ENCODE results near the gene SELENOH.
"Not testable (repeated sequence)": the region's sequence is repeated elsewhere in the genome, so short reads cannot be mapped to it uniquely, and the experiment has no call there.

SELENOH gene

DNA sequence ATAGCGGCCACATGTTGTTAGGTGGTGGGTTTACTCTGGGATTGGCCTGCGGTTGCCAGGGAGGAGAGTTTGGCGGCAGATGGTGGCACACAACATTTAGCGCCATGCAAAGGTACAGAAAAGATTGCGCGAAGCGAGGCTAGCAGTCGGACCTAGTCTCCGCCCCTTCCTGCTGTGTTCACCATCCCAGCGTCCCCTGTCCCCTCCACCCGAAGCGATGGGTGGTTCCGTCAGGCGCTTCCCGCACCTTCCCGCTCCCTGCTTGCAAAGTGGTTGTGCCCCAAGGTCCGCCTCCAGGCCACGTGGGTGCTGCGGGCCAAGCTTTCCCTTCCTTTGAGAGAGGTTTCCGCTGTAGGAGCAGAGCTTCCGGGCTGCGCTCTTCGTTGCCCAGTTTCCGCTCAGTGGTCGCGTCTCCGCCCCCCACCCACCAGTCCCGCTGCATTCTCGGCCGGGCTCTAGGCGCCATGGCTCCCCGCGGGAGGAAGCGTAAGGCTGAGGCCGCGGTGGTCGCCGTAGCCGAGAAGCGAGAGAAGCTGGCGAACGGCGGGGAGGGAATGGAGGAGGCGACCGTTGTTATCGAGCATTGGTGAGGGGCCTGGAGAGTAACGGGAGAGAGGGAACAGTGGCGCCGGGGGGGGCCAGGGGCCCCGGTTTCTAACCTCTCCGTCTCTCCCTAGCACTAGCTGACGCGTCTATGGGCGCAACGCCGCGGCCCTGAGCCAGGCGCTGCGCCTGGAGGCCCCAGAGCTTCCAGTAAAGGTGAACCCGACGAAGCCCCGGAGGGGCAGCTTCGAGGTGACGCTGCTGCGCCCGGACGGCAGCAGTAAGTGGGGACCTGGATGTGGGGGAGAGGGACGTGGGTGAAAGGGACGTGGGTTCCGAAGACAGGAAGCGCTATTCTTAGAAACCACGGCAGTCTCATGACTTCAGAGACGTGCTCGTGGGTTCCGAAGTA is at the start of gene SELENOH:
TSS of gene SELENOH (plus strand) at position 360 of the 955 bp plus-strand sequence. CDS start at position 465, 105 bp downstream.
- in situ Hi-C loops (cut with HindIII; ENCODE audit: low sequenced_read_pairs) = no loop called here
- peak; percentile 98 for DNase-seq (ENCODE audit: low read depth, low spot score)
- TF ChIP-seq CTCF (IDR thresholded peaks at IDR 0.05; ENCODE audit: low read depth, low read length) = no peak
- peak within 1 kb of the TSS; percentile 85 for H3K4me3 ChIP-seq (ENCODE audit: low read depth, low read length)

DNA sequence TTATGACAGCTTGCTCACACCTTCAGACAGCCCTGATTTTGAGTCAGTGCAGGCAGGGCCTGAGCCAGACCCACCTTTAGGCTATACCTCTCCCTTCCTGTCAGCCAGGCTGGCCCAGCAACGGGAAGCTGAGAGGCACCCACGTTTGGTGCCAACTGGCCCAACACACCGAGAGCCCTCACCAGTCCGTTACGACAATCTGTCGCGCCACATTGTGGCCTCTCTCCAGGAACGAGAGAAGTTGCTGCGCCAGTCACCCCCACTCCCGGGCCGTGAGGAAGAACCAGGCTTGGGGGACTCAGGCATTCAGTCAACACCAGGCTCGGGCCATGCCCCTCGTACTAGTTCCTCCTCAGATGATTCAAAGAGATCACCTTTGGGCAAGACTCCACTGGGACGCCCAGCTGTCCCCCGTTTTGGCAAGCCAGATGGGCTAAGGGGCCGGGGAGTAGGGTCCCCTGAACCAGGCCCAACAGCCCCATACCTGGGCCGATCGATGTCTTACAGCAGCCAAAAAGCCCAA is 42.4 kb upstream of the SELENOH start:
- in situ Hi-C loops (cut with HindIII; ENCODE audit: low sequenced_read_pairs) = no loop called here
- DNase-seq (ENCODE audit: low read depth, low spot score) = no peak
- TF ChIP-seq CTCF (IDR thresholded peaks at IDR 0.05; ENCODE audit: low read depth, low read length) = no peak
- no peak overlapping the region for H3K4me3 ChIP-seq (ENCODE audit: low read depth, low read length)

GRCh38 chr11:57699813-57700212 is 41.5 kb upstream of the SELENOH start:
- in situ Hi-C loops (cut with HindIII; ENCODE audit: low sequenced_read_pairs) = no loop called here
- no peak for TF ChIP-seq CTCF (IDR thresholded peaks at IDR 0.05; ENCODE audit: low read depth, low read length)
- no peak overlapping the region for H3K4me3 ChIP-seq (ENCODE audit: low read depth, low read length)
- DNase-seq (ENCODE audit: low read depth, low spot score) = no peak

GRCh38 chr11:57700425-57700824 is 40.9 kb upstream of the SELENOH start:
- H3K4me3 ChIP-seq (ENCODE audit: low read depth, low read length) = no peak overlapping the region
- TF ChIP-seq CTCF (IDR thresholded peaks at IDR 0.05; ENCODE audit: low read depth, low read length) = no peak
- in situ Hi-C loops (cut with HindIII; ENCODE audit: low sequenced_read_pairs) = no loop called here
- no peak for DNase-seq (ENCODE audit: low read depth, low spot score)

GRCh38 chr11:57703341-57703740 is 38.0 kb upstream of the SELENOH start:
- H3K4me3 ChIP-seq (ENCODE audit: low read depth, low read length) = no peak overlapping the region
- no peak for TF ChIP-seq CTCF (IDR thresholded peaks at IDR 0.05; ENCODE audit: low read depth, low read length)
- no peak for DNase-seq (ENCODE audit: low read depth, low spot score)
- in situ Hi-C loops (cut with HindIII; ENCODE audit: low sequenced_read_pairs) = no loop called here

DNA sequence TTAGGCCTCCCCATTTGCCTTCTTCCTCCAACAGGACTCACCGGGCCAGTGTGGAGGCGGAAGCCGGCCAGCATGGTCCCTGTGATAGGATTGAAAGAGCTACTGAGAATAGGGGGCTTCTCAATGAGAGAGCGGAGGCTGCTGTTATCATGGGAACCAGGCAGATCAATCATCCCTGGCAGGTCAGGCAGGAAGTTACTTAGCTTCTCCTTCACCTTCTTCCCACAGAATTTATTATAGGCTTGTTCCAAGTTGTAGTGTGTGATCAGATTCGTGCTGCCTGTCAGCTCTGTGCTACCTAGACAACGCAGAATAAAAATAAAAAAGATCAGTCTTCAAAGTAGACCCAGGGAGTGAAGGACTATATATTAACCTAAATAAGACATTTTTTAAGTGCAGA is 36.4 kb upstream of the SELENOH start:
- in situ Hi-C loops (cut with HindIII; ENCODE audit: low sequenced_read_pairs) = no loop called here
- H3K4me3 ChIP-seq (ENCODE audit: low read depth, low read length) = no peak overlapping the region
- no peak for DNase-seq (ENCODE audit: low read depth, low spot score)
- no peak for TF ChIP-seq CTCF (IDR thresholded peaks at IDR 0.05; ENCODE audit: low read depth, low read length)

GRCh38 chr11:57705432-57705831 is 35.9 kb upstream of the SELENOH start:
- in situ Hi-C loops (cut with HindIII; ENCODE audit: low sequenced_read_pairs); H3K4me3 ChIP-seq (ENCODE audit: low read depth, low read length); DNase-seq (ENCODE audit: low read depth, low spot score): not testable (repeated sequence)
